ENCODE data around the gene ZMIZ1.
A peak's percentile ranks its signal among the peaks of the same experiment; 100 is the strongest.
"Not testable (repeated sequence)": the region's sequence is repeated elsewhere in the genome, so short reads cannot be mapped to it uniquely, and the experiment has no call there.

ZMIZ1 gene

GRCh38 chr10:79034271-79034876 lies 34.4 kb upstream of the ZMIZ1 start:
- DNase-seq: no peak

- DNase-seq: not testable (repeated sequence)
Observed at GRCh38 chr10:79036416-79036815, 32.4 kb upstream of the ZMIZ1 start.

- DNase-seq: no peak
Observed at GRCh38 chr10:79038104-79038840, 30.5 kb upstream of the ZMIZ1 start.

- no peak for DNase-seq
Observed at GRCh38 chr10:79038841-79039201, 29.9 kb upstream of the ZMIZ1 start.

GRCh38 chr10:79042639-79043411 lies 25.9 kb upstream of the ZMIZ1 start:
- DNase-seq: no peak

GRCh38 chr10:79044036-79044632 lies 24.6 kb upstream of the ZMIZ1 start:
- DNase-seq: no peak

- DNase-seq: no peak
Observed at GRCh38 chr10:79044846-79045245, 23.9 kb upstream of the ZMIZ1 start.

- no peak for DNase-seq
Observed at GRCh38 chr10:79045566-79046175, 23.1 kb upstream of the ZMIZ1 start.

- DNase-seq: no peak
Observed at GRCh38 chr10:79046326-79046725, 22.4 kb upstream of the ZMIZ1 start.

GRCh38 chr10:79046741-79047583 lies 21.8 kb upstream of the ZMIZ1 start:
- DNase-seq: no peak

GRCh38 chr10:79047584-79047874 lies 21.2 kb upstream of the ZMIZ1 start:
- DNase-seq: no peak

- peak in 1 of 2 donors; percentile 86 for DNase-seq
Observed at GRCh38 chr10:79047875-79048638, 20.7 kb upstream of the ZMIZ1 start.

GRCh38 chr10:79048639-79049550 lies 19.9 kb upstream of the ZMIZ1 start:
- DNase-seq: no peak

GRCh38 chr10:79049931-79050895 lies 18.6 kb upstream of the ZMIZ1 start:
- peak in 1 of 2 donors; percentile 18 for DNase-seq

GRCh38 chr10:79050896-79051555 lies 17.7 kb upstream of the ZMIZ1 start:
- no peak for DNase-seq

GRCh38 chr10:79051766-79052165 lies 17.0 kb upstream of the ZMIZ1 start:
- no peak for DNase-seq

- peak in 1 of 2 donors; percentile 15 for DNase-seq
Observed at GRCh38 chr10:79052291-79053080, 16.3 kb upstream of the ZMIZ1 start.

GRCh38 chr10:79053081-79053434 lies 15.7 kb upstream of the ZMIZ1 start:
- DNase-seq: no peak

Measured in bone marrow (tissue), 2 donors.